Activated naive CD8-positive, alpha-beta T cell treated with anti-CD3 and anti-CD28 coated beads, Interleukin-2, amount 50 U/mL, for 16 hours (primary cell): Measurements from ENCODE around the gene TMEM59.
"Not testable (repeated sequence)": the region's sequence is repeated elsewhere in the genome, so short reads cannot be mapped to it uniquely, and the experiment has no call there.

Experiments
- DNase-seq: peaks from one replicate; pipeline ENCODE4 v3.0.0-alpha.2; 2020; ENCODE audit warnings: low read depth, low spot score

TMEM59 gene

GRCh38 chr1:54013393-54014008 lies 39.5 kb downstream of the TMEM59 start:
- DNase-seq: no peak

GRCh38 chr1:54012863-54013262 lies 40.1 kb downstream of the TMEM59 start:
- no peak for DNase-seq

GRCh38 chr1:54012008-54012325 lies 41.0 kb downstream of the TMEM59 start:
- DNase-seq: no peak

GRCh38 chr1:54011316-54012007 lies 41.5 kb downstream of the TMEM59 start:
- DNase-seq: no peak

- no peak for DNase-seq
These were observed 42.4 kb downstream of the TMEM59 start for GRCh38 chr1:54010415-54011117.

GRCh38 chr1:54009406-54009805 lies 43.6 kb downstream of the TMEM59 start:
- no peak for DNase-seq

GRCh38 chr1:54008876-54009275 lies 44.1 kb downstream of the TMEM59 start:
- no peak for DNase-seq

- no peak for DNase-seq
These were observed 45.4 kb downstream of the TMEM59 start for GRCh38 chr1:54007613-54008012.

- DNase-seq: no peak
These were observed 46.5 kb downstream of the TMEM59 start for GRCh38 chr1:54006508-54006907.

- DNase-seq: no peak
These were observed 48.4 kb downstream of the TMEM59 start for GRCh38 chr1:54004481-54005049.

GRCh38 chr1:54003750-54004480 lies 49.1 kb downstream of the TMEM59 start:
- DNase-seq: not testable (repeated sequence)

GRCh38 chr1:54003249-54003646 lies 49.8 kb downstream of the TMEM59 start:
- no peak for DNase-seq

- DNase-seq: no peak
These were observed 50.3 kb downstream of the TMEM59 start for GRCh38 chr1:54002544-54003248.

- DNase-seq: no peak
These were observed 51.4 kb downstream of the TMEM59 start for GRCh38 chr1:54001591-54001990.

- DNase-seq: no peak
These were observed 53.1 kb downstream of the TMEM59 start for GRCh38 chr1:53999920-54000319.

- DNase-seq: no peak
These were observed 54.8 kb downstream of the TMEM59 start for GRCh38 chr1:53998223-53998622.

- no peak for DNase-seq
These were observed 57.3 kb downstream of the TMEM59 start for GRCh38 chr1:53995683-53996082.

- not testable (repeated sequence) for DNase-seq
These were observed 58.5 kb downstream of the TMEM59 start for GRCh38 chr1:53994516-53994915.

GRCh38 chr1:53992085-53992874 lies 60.7 kb downstream of the TMEM59 start:
- DNase-seq: no peak

GRCh38 chr1:53987880-53988279 lies 65.1 kb downstream of the TMEM59 start:
- DNase-seq: no peak

- no peak for DNase-seq
These were observed 66.5 kb downstream of the TMEM59 start for GRCh38 chr1:53986458-53986857.
